Activated naive CD8-positive, alpha-beta T cell treated with anti-CD3 and anti-CD28 coated beads for 36 hours (primary cell): ENCODE data around the gene VCL. TPM values are rescaled to one million over a fixed set of nuclear protein-coding genes. Genes with fewer than 3 reads are reported as not detected.

Source experiments
- DNase-seq: peaks from one replicate; pipeline ENCODE4 v3.0.0; 2021
- H3K27ac Mint-ChIP-seq: one replicate; pipeline ENCODE4 v1.8.0; 2022; ENCODE audit warnings: mild to moderate bottlenecking, moderate library complexity, mixed read lengths
- H3K27me3 Mint-ChIP-seq: one replicate; pipeline ENCODE4 v1.8.0; 2022; ENCODE audit warnings: mild to moderate bottlenecking, mixed read lengths
- H3K36me3 Mint-ChIP-seq: one replicate; pipeline ENCODE4 v1.8.0; 2021; ENCODE audit warnings: mild to moderate bottlenecking, mixed read lengths
- H3K4me1 Mint-ChIP-seq: one replicate; pipeline ENCODE4 v1.8.0; 2021; ENCODE audit warnings: mixed read lengths
- H3K4me3 Mint-ChIP-seq: one replicate; pipeline ENCODE4 v1.8.0; 2022; ENCODE audit warnings: mild to moderate bottlenecking, moderate library complexity, mixed read lengths
- H3K9me3 Mint-ChIP-seq: one replicate; pipeline ENCODE4 v1.8.0; 2022; ENCODE audit warnings: mixed read lengths
- total RNA-seq, 2 experiments: library from RNA; stranded (reverse); gene quantifications; one replicate each; pipeline ENCODE4 v1.2.3, GENCODE V29; 2021

VCL gene
- total RNA-seq, 2 experiments from 2014 or later, result 9.6 to 10.0 TPM

DNA sequence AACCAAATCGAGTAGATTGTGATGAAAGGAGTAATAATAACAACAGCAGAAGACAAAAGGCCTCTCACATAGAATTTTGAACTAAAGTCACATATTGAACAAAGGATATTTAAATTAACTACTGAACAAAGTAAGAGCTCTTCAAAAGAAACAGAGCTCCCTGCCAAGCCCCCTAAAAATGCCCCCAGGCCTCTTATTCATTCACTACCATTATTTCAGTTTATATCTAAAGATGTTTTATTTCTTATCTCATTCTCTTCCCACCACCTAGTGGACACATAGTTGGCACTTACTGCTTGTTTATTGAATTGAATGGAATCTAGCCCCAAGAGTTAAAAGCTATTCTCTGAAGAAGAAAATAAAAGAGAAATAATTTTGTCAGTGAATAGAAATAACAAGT lies 37.4 kb downstream of the VCL start:
- Mint-ChIP-seq H3K27ac (peak overlapping the region; percentile 8), H3K9me3 (no peaks in the 10 kb centered on the region), H3K27me3 (no peaks in the 10 kb centered on the region), H3K36me3 (no peaks in the 10 kb centered on the region), H3K4me1 (peaks cover 16% of the 10 kb centered on the region), H3K4me3 (no peak overlapping the region)
- no peak for DNase-seq

- H3K4me1 Mint-ChIP-seq, result peaks cover 16% of the 10 kb centered on the region
- no peaks in the 10 kb centered on the region for H3K9me3 Mint-ChIP-seq
- no peaks in the 10 kb centered on the region for H3K27me3 Mint-ChIP-seq
- DNase-seq, result no peak
- H3K36me3 Mint-ChIP-seq, result no peaks in the 10 kb centered on the region
- H3K27ac Mint-ChIP-seq, result no peak overlapping the region
- H3K4me3 Mint-ChIP-seq, result no peak overlapping the region
These were observed 38.6 kb downstream of the VCL start for GRCh38 chr10:74036474-74036873.

- Mint-ChIP-seq H3K27ac (no peak overlapping the region), H3K4me1 (peaks cover 12% of the 10 kb centered on the region), H3K4me3 (no peak overlapping the region), H3K27me3 (no peaks in the 10 kb centered on the region), H3K36me3 (no peaks in the 10 kb centered on the region), H3K9me3 (no peaks in the 10 kb centered on the region)
- DNase-seq, result no peak
These were observed 41.7 kb downstream of the VCL start for GRCh38 chr10:74039561-74040145.

DNA sequence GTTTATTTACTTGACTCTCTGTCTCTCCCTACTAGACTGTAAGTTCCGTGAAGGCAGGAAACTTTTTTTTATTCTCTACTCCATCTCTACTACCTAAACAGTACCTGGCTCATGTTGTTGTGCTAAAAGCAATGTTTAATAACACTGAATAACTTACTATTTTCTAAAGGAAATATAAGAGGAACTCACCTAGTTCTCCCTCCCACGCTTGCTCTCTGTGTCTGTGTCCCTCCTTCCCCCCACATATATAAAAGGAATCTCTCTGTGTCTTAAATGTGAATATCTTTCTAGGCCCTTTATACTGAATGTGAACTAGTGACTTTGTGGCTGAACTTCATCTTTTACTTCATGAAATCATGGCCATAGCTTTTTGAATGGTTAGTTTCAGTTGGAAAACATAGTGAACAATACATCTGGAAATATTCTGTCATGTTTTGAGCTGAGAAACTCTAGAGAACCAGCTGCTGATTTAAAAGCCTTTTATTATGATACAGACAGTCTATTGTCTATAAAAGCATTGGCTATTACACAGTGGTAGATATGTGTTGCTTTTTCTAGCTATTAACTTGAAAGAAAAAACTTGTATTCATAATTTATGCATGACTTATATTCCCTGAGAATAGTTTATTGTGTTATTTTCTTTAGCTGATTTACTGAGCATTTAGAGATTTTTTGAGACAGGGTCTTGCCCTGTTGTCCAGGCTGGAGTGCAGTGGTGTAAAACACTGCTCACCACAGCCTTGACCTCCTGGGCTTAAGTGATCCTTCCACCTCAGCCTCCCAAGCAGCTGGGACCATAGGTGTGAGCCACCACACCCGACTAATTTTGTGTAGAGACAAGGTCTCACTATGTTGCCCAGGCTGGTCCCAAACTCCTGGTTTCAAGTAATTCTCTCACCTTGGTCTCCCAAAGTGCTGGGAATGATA lies 42.5 kb downstream of the VCL start:
- no peak overlapping the region for H3K4me3 Mint-ChIP-seq
- no peaks in the 10 kb centered on the region for H3K27me3 Mint-ChIP-seq
- H3K27ac Mint-ChIP-seq, result no peak overlapping the region
- H3K36me3 Mint-ChIP-seq, result no peaks in the 10 kb centered on the region
- H3K4me1 Mint-ChIP-seq, result peaks cover 9% of the 10 kb centered on the region
- no peak for DNase-seq
- no peaks in the 10 kb centered on the region for H3K9me3 Mint-ChIP-seq

GRCh38 chr10:74044419-74044818 lies 46.5 kb downstream of the VCL start:
- DNase-seq, result no peak
- peaks cover 1% of the 10 kb centered on the region for H3K36me3 Mint-ChIP-seq
- no peaks in the 10 kb centered on the region for H3K9me3 Mint-ChIP-seq
- no peak overlapping the region for H3K4me3 Mint-ChIP-seq
- peaks cover 9% of the 10 kb centered on the region for H3K4me1 Mint-ChIP-seq
- no peaks in the 10 kb centered on the region for H3K27me3 Mint-ChIP-seq
- no peak overlapping the region for H3K27ac Mint-ChIP-seq

GRCh38 chr10:74047304-74047703 lies 49.4 kb downstream of the VCL start:
- Mint-ChIP-seq H3K27ac (no peak overlapping the region), H3K27me3 (no peaks in the 10 kb centered on the region), H3K4me3 (no peak overlapping the region), H3K9me3 (no peaks in the 10 kb centered on the region), H3K36me3 (peaks cover 1% of the 10 kb centered on the region), H3K4me1 (no peaks in the 10 kb centered on the region)
- no peak for DNase-seq

GRCh38 chr10:74047871-74048270 lies 50.0 kb downstream of the VCL start:
- DNase-seq, result no peak
- Mint-ChIP-seq H3K27ac (no peak overlapping the region), H3K27me3 (no peaks in the 10 kb centered on the region), H3K9me3 (no peaks in the 10 kb centered on the region), H3K36me3 (peaks cover 1% of the 10 kb centered on the region), H3K4me3 (no peak overlapping the region), H3K4me1 (no peaks in the 10 kb centered on the region)

DNA sequence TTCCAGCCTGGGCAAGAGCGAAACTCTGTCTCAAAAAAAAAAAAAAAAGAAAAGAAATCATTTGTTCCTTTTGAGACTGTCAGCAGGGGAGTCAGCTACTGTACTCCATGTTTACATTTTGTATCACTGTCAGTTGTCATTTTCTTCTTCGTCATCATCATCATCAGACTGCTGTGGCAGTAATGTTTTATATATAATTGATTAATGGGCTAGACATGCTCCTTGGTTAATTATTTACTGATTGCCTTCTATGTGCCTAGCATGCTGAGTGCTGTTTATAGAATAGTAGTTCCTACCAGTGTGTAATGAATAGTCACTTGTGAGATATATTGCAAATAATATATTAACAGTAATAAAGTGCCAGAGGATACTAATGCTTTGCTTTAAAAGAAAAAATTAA lies 50.5 kb downstream of the VCL start:
- Mint-ChIP-seq H3K27ac (no peak overlapping the region), H3K4me3 (no peak overlapping the region), H3K9me3 (no peaks in the 10 kb centered on the region), H3K27me3 (no peaks in the 10 kb centered on the region), H3K36me3 (peaks cover 1% of the 10 kb centered on the region), H3K4me1 (no peaks in the 10 kb centered on the region)
- no peak for DNase-seq

GRCh38 chr10:74049955-74050354 lies 52.0 kb downstream of the VCL start:
- H3K4me1 Mint-ChIP-seq, result no peaks in the 10 kb centered on the region
- H3K4me3 Mint-ChIP-seq, result no peak overlapping the region
- H3K27me3 Mint-ChIP-seq, result no peaks in the 10 kb centered on the region
- no peak for DNase-seq
- H3K36me3 Mint-ChIP-seq, result peaks cover 1% of the 10 kb centered on the region
- H3K9me3 Mint-ChIP-seq, result no peaks in the 10 kb centered on the region
- no peak overlapping the region for H3K27ac Mint-ChIP-seq

DNA sequence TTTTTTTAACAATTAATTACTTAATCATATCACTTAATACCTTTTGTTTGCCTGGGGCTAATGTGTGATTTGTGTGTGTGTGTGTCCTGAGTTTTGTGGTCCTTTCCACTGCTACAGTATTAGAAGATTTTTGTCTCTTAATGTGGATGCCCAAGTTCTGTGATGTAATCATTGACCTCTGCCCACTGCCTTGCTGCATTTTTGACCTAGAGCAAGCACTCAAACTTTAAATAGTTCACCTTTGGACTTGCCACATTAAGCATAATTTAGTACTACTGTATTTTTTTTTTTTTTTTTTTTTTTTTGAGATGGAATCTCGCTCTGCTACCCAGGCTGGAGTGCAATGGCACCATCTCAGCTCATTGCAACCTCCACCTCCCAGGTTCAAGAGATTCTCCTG lies 52.7 kb downstream of the VCL start:
- Mint-ChIP-seq H3K27ac (no peak overlapping the region), H3K27me3 (no peaks in the 10 kb centered on the region), H3K9me3 (no peaks in the 10 kb centered on the region), H3K36me3 (peaks cover 1% of the 10 kb centered on the region), H3K4me3 (no peak overlapping the region), H3K4me1 (peaks cover under 1% of the 10 kb centered on the region)
- DNase-seq, result no peak

DNA sequence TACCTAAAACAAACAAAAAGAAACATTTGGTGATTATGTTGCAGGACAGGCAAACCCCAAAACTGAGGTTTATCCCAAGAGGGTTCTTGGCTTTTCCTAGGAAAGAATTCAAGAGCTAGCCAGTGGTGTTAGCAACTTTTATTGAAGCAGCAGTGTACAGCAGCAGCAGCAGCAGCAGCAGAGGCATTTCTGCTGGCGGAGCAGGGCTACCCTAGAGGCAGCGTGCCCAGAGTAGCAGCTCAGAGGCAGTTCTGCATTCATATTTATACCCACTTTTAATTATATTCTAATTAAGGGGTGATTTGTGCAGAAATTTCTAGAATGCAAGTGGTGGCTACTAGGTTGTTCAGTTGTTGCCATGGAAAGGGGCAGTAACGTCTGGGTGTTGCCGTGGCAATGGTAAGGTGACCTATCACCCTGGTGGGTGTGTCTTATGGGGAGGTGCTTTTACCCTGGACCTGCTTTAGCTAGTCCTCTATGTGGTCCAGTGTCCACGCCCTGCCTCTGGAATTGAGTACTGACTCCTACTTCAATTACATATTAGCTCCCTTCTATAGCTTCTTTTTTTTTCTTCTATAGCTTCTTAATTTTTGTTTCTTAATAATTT lies 53.9 kb downstream of the VCL start:
- DNase-seq, result no peak
- Mint-ChIP-seq H3K4me1 (peaks cover 11% of the 10 kb centered on the region), H3K36me3 (peaks cover 1% of the 10 kb centered on the region), H3K4me3 (no peak overlapping the region), H3K27me3 (no peaks in the 10 kb centered on the region), H3K9me3 (no peaks in the 10 kb centered on the region), H3K27ac (no peak overlapping the region)

DNA sequence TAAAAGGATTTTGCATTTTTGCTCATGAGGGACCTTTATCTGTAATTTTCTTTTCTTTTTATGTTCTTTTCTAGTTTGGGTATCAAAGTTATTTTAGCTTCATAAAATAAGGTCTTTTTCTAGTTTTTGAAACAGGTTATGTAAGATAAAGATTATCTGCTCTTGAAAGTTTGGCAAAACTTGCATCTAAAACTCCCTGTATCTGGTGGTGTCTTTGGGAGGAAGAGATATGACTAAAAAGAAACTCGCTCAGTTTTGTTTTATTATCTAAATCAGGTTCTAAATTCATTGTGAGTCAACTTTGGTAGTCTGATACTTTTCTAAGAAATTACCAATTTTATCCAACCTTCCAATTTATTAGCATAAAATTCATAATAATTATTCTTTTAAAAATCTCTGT lies 55.1 kb downstream of the VCL start:
- DNase-seq, result no peak
- H3K27ac Mint-ChIP-seq, result no peak overlapping the region
- H3K27me3 Mint-ChIP-seq, result no peaks in the 10 kb centered on the region
- H3K36me3 Mint-ChIP-seq, result no peaks in the 10 kb centered on the region
- no peak overlapping the region for H3K4me3 Mint-ChIP-seq
- H3K4me1 Mint-ChIP-seq, result peaks cover 16% of the 10 kb centered on the region
- no peaks in the 10 kb centered on the region for H3K9me3 Mint-ChIP-seq

GRCh38 chr10:74055383-74056049 lies 57.6 kb downstream of the VCL start:
- no peaks in the 10 kb centered on the region for H3K27me3 Mint-ChIP-seq
- H3K9me3 Mint-ChIP-seq, result no peaks in the 10 kb centered on the region
- DNase-seq, result no peak
- no peak overlapping the region for H3K4me3 Mint-ChIP-seq
- peaks cover 24% of the 10 kb centered on the region for H3K4me1 Mint-ChIP-seq
- H3K36me3 Mint-ChIP-seq, result no peaks in the 10 kb centered on the region
- H3K27ac Mint-ChIP-seq, result no peak overlapping the region

- DNase-seq, result no peak
- H3K4me3 Mint-ChIP-seq, result peak overlapping the region; percentile 12
- no peaks in the 10 kb centered on the region for H3K9me3 Mint-ChIP-seq
- H3K4me1 Mint-ChIP-seq, result peaks cover 26% of the 10 kb centered on the region
- no peaks in the 10 kb centered on the region for H3K36me3 Mint-ChIP-seq
- peak overlapping the region; percentile 75 for H3K27ac Mint-ChIP-seq
- H3K27me3 Mint-ChIP-seq, result no peaks in the 10 kb centered on the region
These were observed 58.3 kb downstream of the VCL start for GRCh38 chr10:74056050-74056818.
